Thyroid gland (tissue), 4 donors: ENCODE results near the gene SMARCB1. TPM values are rescaled to one million over a fixed set of nuclear protein-coding genes. Genes with fewer than 3 reads are reported as not detected.

Experiments used
- DNase-seq, 2 donors: peaks; one replicate each; pipeline ENCODE4 v3.0.0-alpha.2; 2019
- H3K27ac ChIP-seq, 3 donors: fragments of 200-600 bp; sonication (generic); 1 replicate in 2 of 3; 2 replicates in 1 of 3; pipeline ENCODE4 v1.5.1; 2016 to 2019; ENCODE audit warnings: mild to moderate bottlenecking in 1 of 3, moderate library complexity in 1 of 3
- H3K27me3 ChIP-seq: fragments of 200-600 bp; sonication (generic); one replicate; pipeline ENCODE4 v1.5.1; 2019
- H3K36me3 ChIP-seq, 2 donors: fragments of 200-600 bp; sonication (generic); one replicate each; pipeline ENCODE4 v1.5.1; 2016 to 2019
- H3K4me1 ChIP-seq, 2 donors: fragments of 200-600 bp; sonication (generic); one replicate each; pipeline ENCODE4 v1.5.1; 2017 to 2019
- H3K4me3 ChIP-seq, 3 donors: fragments of 200-600 bp; sonication (generic); replicated peaks in 1 of 3; 1 replicate in 2 of 3; 2 replicates in 1 of 3; pipeline ENCODE4 v1.5.1; 2016; ENCODE audit warnings: mild to moderate bottlenecking in 1 of 3
- H3K9me3 ChIP-seq: fragments of 200-600 bp; sonication (generic); one replicate; pipeline ENCODE4 v1.5.1; 2017
- POLR2A ChIP-seq, 2 donors: fragments of 450-650 bp; IDR thresholded peaks; one replicate each; pipeline ENCODE4 v1.6.1; 2017; ENCODE audit warnings: antibody characterized with exemption in 2 of 2, mild to moderate bottlenecking in 2 of 2, moderate library complexity in 1 of 2
- WGBS, 2 donors: methylation state at CpG; one replicate each; pipeline ENCODE4 v1.1.5; 2017; 5-methylcytosine and 5-hydroxymethylcytosine counted together
- intact Hi-C: fragments of 100-400 bp; cut with DNase I; formaldehyde crosslinking; loops from one replicate; pipeline ENCODE4 v1.15.1; 2023
- total RNA-seq, 4 donors: library from RNA; depleted of rRNA; stranded (reverse); fragments of >200 nt; gene quantifications; one replicate each; pipeline ENCODE4 v1.2.3, GENCODE V29; 2016
- TF ChIP-seq, protein P1 (sequence below), 6 experiments: fragments of 200-600 bp in 3 of 6; fragments of 450-650 bp in 3 of 6; sonication (generic) in 3 of 6; IDR thresholded peaks; one replicate each; pipeline ENCODE4 v1.5.1; 2016 to 2019; ENCODE audit warnings: antibody characterized with exemption in 6 of 6, mild to moderate bottlenecking in 2 of 6, inconsistent platforms in 1 of 6, moderate library complexity in 1 of 6

SMARCB1 gene
- total RNA-seq, 4 donors from 2014 or later: 59.8 to 107 (median 75.4) TPM

- intact Hi-C loops: no loop called here
- DNase-seq: no peak
- Histone ChIP-seq H3K4me1 (peaks cover 0 to 9% of the 10 kb centered on the region in 2 donors), H3K9me3 (no peaks in the 10 kb centered on the region), H3K27me3 (no peaks in the 10 kb centered on the region), H3K27ac (peak overlapping the region in 1 of 3 donors; percentile 56), H3K36me3 (peaks cover 64 to 76% of the 10 kb centered on the region in 2 donors), H3K4me3 (no peak overlapping the region)
- TF ChIP-seq, protein P1, sequence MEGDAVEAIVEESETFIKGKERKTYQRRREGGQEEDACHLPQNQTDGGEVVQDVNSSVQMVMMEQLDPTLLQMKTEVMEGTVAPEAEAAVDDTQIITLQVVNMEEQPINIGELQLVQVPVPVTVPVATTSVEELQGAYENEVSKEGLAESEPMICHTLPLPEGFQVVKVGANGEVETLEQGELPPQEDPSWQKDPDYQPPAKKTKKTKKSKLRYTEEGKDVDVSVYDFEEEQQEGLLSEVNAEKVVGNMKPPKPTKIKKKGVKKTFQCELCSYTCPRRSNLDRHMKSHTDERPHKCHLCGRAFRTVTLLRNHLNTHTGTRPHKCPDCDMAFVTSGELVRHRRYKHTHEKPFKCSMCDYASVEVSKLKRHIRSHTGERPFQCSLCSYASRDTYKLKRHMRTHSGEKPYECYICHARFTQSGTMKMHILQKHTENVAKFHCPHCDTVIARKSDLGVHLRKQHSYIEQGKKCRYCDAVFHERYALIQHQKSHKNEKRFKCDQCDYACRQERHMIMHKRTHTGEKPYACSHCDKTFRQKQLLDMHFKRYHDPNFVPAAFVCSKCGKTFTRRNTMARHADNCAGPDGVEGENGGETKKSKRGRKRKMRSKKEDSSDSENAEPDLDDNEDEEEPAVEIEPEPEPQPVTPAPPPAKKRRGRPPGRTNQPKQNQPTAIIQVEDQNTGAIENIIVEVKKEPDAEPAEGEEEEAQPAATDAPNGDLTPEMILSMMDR (IDR thresholded peaks at IDR 0.05): no peak
- no peak for TF ChIP-seq POLR2A (IDR thresholded peaks at IDR 0.05)
- WGBS, 2 donors: 95 to 96% methylated on average over 8 of the region's 8 CpGs
These were observed 15.2 kb downstream of the SMARCB1 start for GRCh38 chr22:23801886-23802377.

- DNase-seq: no peak
- no peaks in the 10 kb centered on the region for H3K27me3 ChIP-seq
- 82 to 90% methylated on average over 7 to 9 of the region's 21 CpGs for WGBS, 2 donors
- H3K4me3 ChIP-seq: no peak overlapping the region
- intact Hi-C loops: no loop called here
- no peak for TF ChIP-seq POLR2A (IDR thresholded peaks at IDR 0.05)
- TF ChIP-seq, protein P1 (IDR thresholded peaks at IDR 0.05): no peak
- no peak overlapping the region for H3K27ac ChIP-seq
- H3K36me3 ChIP-seq: peaks cover 66 to 70% of the 10 kb centered on the region in 2 donors
- no peaks in the 10 kb centered on the region for H3K9me3 ChIP-seq
- H3K4me1 ChIP-seq: peaks cover 0 to 9% of the 10 kb centered on the region in 2 donors
These were observed 16.4 kb downstream of the SMARCB1 start for GRCh38 chr22:23803001-23803819.

DNA sequence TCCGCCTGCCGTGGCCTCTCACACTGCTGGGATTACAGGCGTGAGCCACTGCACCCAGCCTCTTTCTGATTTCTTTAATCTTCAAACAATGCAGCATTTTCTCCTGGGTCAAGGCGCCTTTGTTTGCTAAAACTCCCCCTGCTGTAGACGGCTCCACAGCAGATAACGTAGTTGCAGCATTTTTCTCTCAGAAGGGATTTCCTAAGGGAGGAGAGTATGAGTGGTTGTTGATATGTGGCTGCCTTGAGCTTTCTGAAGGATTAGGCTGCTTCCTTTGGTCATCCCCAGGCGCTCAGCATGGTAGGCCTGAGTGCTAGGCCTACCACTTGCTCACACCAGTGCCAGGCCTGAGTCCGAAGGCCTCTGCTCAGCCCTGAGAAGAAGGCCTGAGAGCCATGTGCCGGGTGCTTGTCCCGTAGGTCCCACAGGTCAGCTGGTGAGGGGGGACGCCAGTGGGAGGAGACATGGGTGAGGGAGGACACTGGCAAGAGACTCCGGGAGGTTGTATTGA, 18.1 kb downstream of the SMARCB1 start:
- WGBS, 2 donors: 82 to 88% methylated on average over 12 of the region's 12 CpGs
- Histone ChIP-seq H3K9me3 (no peaks in the 10 kb centered on the region), H3K4me1 (peaks cover 0 to 9% of the 10 kb centered on the region in 2 donors), H3K27ac (no peak overlapping the region), H3K36me3 (peaks cover 64 to 66% of the 10 kb centered on the region in 2 donors), H3K27me3 (no peaks in the 10 kb centered on the region), H3K4me3 (no peak overlapping the region)
- TF ChIP-seq, protein P1 (IDR thresholded peaks at IDR 0.05): no peak
- no peak for TF ChIP-seq POLR2A (IDR thresholded peaks at IDR 0.05)
- intact Hi-C loops: no loop called here
- DNase-seq: no peak

DNA sequence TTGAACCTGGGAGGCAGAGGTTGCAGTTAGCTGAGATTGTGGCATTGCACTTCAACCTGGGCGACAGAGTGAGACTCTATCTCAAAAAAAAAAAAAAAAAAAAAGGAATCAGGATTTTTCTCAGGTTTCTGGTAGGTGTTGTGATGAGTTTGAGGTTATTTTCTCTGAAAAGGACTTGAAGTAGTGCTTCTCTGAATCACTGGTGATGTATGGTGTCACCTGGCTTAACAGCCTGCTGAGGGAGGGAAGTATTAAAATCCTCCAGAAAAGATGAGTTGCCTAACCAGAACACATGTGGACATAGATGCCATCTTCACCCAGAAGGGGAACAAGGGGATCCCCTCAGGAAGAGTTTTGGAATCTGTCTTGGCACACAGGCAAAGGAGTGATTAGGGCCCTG, 20.1 kb downstream of the SMARCB1 start:
- Histone ChIP-seq H3K9me3 (no peaks in the 10 kb centered on the region), H3K36me3 (peaks cover 44 to 55% of the 10 kb centered on the region in 2 donors), H3K4me3 (no peak overlapping the region), H3K27ac (no peak overlapping the region), H3K27me3 (no peaks in the 10 kb centered on the region), H3K4me1 (no peaks in the 10 kb centered on the region)
- intact Hi-C loops: no loop called here
- no peak for TF ChIP-seq POLR2A (IDR thresholded peaks at IDR 0.05)
- TF ChIP-seq, protein P1 (IDR thresholded peaks at IDR 0.05): no peak
- WGBS, 2 donors: 100% methylated on average over 1 of the region's 1 CpG
- DNase-seq: no peak

DNA sequence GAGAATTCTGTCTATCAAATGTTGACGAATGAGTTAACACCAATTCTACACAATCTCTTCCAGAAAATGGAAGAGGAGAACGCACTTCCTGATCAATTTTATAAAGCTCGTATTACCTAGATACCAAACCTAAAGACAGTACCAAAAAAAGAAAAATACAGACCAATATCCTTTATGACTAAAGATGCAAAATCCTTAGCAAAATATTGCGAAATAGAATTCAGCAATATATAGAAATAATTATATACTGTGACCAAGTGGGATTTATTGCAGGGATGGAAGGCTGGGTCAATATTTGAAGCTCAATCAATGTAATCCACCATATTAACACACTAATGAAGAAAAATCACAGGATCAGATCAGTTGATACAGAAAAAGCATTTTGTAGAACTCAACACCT, 25.6 kb downstream of the SMARCB1 start:
- H3K27me3 ChIP-seq: no peaks in the 10 kb centered on the region
- TF ChIP-seq, protein P1 (IDR thresholded peaks at IDR 0.05): no peak
- TF ChIP-seq POLR2A (IDR thresholded peaks at IDR 0.05): no peak
- H3K36me3 ChIP-seq: peaks cover 10 to 21% of the 10 kb centered on the region in 2 donors
- intact Hi-C loops: no loop called here
- no peak for DNase-seq
- no peak overlapping the region for H3K4me3 ChIP-seq
- H3K4me1 ChIP-seq: no peaks in the 10 kb centered on the region
- 95 to 98% methylated on average over 4 of the region's 4 CpGs for WGBS, 2 donors
- H3K9me3 ChIP-seq: no peaks in the 10 kb centered on the region
- H3K27ac ChIP-seq: no peak overlapping the region
